Duodenal mucosa (tissue), 2 donors: Measurements from ENCODE around the gene BACH2.

ENCODE experiments used
- H3K27ac ChIP-seq: one replicate; pipeline ENCODE4 v1.7.0; 2013; ENCODE audit warnings: low read depth, low read length
- H3K27me3 ChIP-seq, 2 donors: one replicate each; pipeline ENCODE4 v1.7.0; 2013; ENCODE audit warnings: low read length in 2 of 2, control low read depth in 1 of 2; ENCODE audit not compliant: insufficient read depth in 2 of 2, control insufficient read depth in 1 of 2
- H3K36me3 ChIP-seq, 2 donors: one replicate each; pipeline ENCODE4 v1.7.0; 2013; ENCODE audit warnings: low read length in 2 of 2, control low read depth in 1 of 2; ENCODE audit not compliant: insufficient read depth in 2 of 2, control insufficient read depth in 1 of 2
- H3K4me1 ChIP-seq, 2 donors: one replicate each; pipeline ENCODE4 v1.7.0; 2013; ENCODE audit warnings: low read length in 2 of 2, control low read depth in 1 of 2; ENCODE audit not compliant: insufficient read depth in 2 of 2, control insufficient read depth in 1 of 2
- H3K4me3 ChIP-seq, 2 donors: one replicate each; pipeline ENCODE4 v1.7.0; 2013; ENCODE audit warnings: low read length in 2 of 2, low read depth in 1 of 2
- H3K9ac ChIP-seq, 2 donors: one replicate each; pipeline ENCODE4 v1.7.0; 2013; ENCODE audit warnings: low read length in 2 of 2, low read depth in 1 of 2
- H3K9me3 ChIP-seq, 2 donors: one replicate each; pipeline ENCODE4 v1.7.0; 2013; ENCODE audit warnings: low read length in 2 of 2, control low read depth in 1 of 2; ENCODE audit not compliant: control insufficient read depth in 1 of 2

The BACH2 gene

GRCh38 chr6:90202156-90202555 is 94.5 kb downstream of the BACH2 start:
- no peak overlapping the region for H3K27ac ChIP-seq
- H3K36me3 ChIP-seq: no peaks in the 10 kb centered on the region
- peaks cover 0 to 6% of the 10 kb centered on the region in 2 donors for H3K9me3 ChIP-seq
- H3K4me3 ChIP-seq: no peak overlapping the region
- no peak overlapping the region for H3K9ac ChIP-seq
- H3K27me3 ChIP-seq: no peaks in the 10 kb centered on the region
- no peaks in the 10 kb centered on the region for H3K4me1 ChIP-seq

- no peaks in the 10 kb centered on the region for H3K36me3 ChIP-seq
- H3K9me3 ChIP-seq: peaks cover 0 to 6% of the 10 kb centered on the region in 2 donors
- no peak overlapping the region for H3K4me3 ChIP-seq
- no peak overlapping the region for H3K27ac ChIP-seq
- no peaks in the 10 kb centered on the region for H3K4me1 ChIP-seq
- H3K9ac ChIP-seq: no peak overlapping the region
- H3K27me3 ChIP-seq: no peaks in the 10 kb centered on the region
Observed at GRCh38 chr6:90199900-90200299, 96.7 kb downstream of the BACH2 start.

GRCh38 chr6:90198758-90199425 is 97.8 kb downstream of the BACH2 start:
- Histone ChIP-seq H3K27me3 (no peaks in the 10 kb centered on the region), H3K9me3 (peaks cover 0 to 6% of the 10 kb centered on the region in 2 donors), H3K36me3 (no peaks in the 10 kb centered on the region), H3K4me3 (no peak overlapping the region), H3K27ac (no peak overlapping the region), H3K9ac (no peak overlapping the region), H3K4me1 (no peaks in the 10 kb centered on the region)

GRCh38 chr6:90197854-90198496 is 98.7 kb downstream of the BACH2 start:
- peaks cover 0 to 6% of the 10 kb centered on the region in 2 donors for H3K9me3 ChIP-seq
- no peaks in the 10 kb centered on the region for H3K36me3 ChIP-seq
- no peaks in the 10 kb centered on the region for H3K27me3 ChIP-seq
- no peaks in the 10 kb centered on the region for H3K4me1 ChIP-seq
- no peak overlapping the region for H3K9ac ChIP-seq
- H3K4me3 ChIP-seq: no peak overlapping the region
- no peak overlapping the region for H3K27ac ChIP-seq

- no peak overlapping the region for H3K27ac ChIP-seq
- no peaks in the 10 kb centered on the region for H3K36me3 ChIP-seq
- peaks cover 0 to 6% of the 10 kb centered on the region in 2 donors for H3K9me3 ChIP-seq
- no peaks in the 10 kb centered on the region for H3K4me1 ChIP-seq
- H3K4me3 ChIP-seq: no peak overlapping the region
- no peaks in the 10 kb centered on the region for H3K27me3 ChIP-seq
- no peak overlapping the region for H3K9ac ChIP-seq
Observed at GRCh38 chr6:90195094-90195829, 101.4 kb downstream of the BACH2 start.

GRCh38 chr6:90194371-90194841 is 102.2 kb downstream of the BACH2 start:
- Histone ChIP-seq H3K4me3 (no peak overlapping the region), H3K9ac (no peak overlapping the region), H3K4me1 (no peaks in the 10 kb centered on the region), H3K36me3 (no peaks in the 10 kb centered on the region), H3K27ac (no peak overlapping the region), H3K27me3 (no peaks in the 10 kb centered on the region), H3K9me3 (peaks cover 0 to 6% of the 10 kb centered on the region in 2 donors)

- H3K27ac ChIP-seq: no peak overlapping the region
- H3K36me3 ChIP-seq: no peaks in the 10 kb centered on the region
- peaks cover 0 to 6% of the 10 kb centered on the region in 2 donors for H3K9me3 ChIP-seq
- H3K27me3 ChIP-seq: no peaks in the 10 kb centered on the region
- no peaks in the 10 kb centered on the region for H3K4me1 ChIP-seq
- H3K4me3 ChIP-seq: no peak overlapping the region
- H3K9ac ChIP-seq: no peak overlapping the region
Observed at GRCh38 chr6:90193359-90193758, 103.3 kb downstream of the BACH2 start.

GRCh38 chr6:90192857-90193256 is 103.8 kb downstream of the BACH2 start:
- Histone ChIP-seq H3K9ac (no peak overlapping the region), H3K36me3 (no peaks in the 10 kb centered on the region), H3K4me1 (no peaks in the 10 kb centered on the region), H3K4me3 (no peak overlapping the region), H3K27ac (no peak overlapping the region), H3K9me3 (peaks cover 0 to 6% of the 10 kb centered on the region in 2 donors), H3K27me3 (no peaks in the 10 kb centered on the region)

- Histone ChIP-seq H3K27ac (no peak overlapping the region), H3K36me3 (no peaks in the 10 kb centered on the region), H3K27me3 (no peaks in the 10 kb centered on the region), H3K9ac (no peak overlapping the region), H3K9me3 (no peaks in the 10 kb centered on the region), H3K4me3 (no peak overlapping the region), H3K4me1 (no peaks in the 10 kb centered on the region)
Observed at GRCh38 chr6:90190752-90191395, 105.8 kb downstream of the BACH2 start.

- Histone ChIP-seq H3K27ac (no peak overlapping the region), H3K9me3 (no peaks in the 10 kb centered on the region), H3K4me3 (no peak overlapping the region), H3K9ac (no peak overlapping the region), H3K36me3 (no peaks in the 10 kb centered on the region), H3K4me1 (no peaks in the 10 kb centered on the region), H3K27me3 (no peaks in the 10 kb centered on the region)
Observed at GRCh38 chr6:90190131-90190530, 106.5 kb downstream of the BACH2 start.
